ENCODE measurements around the gene ACAA1.
A peak's percentile ranks its signal among the peaks of the same experiment; 100 is the strongest.

Gene ACAA1

GRCh38 chr3:38128303-38128655 is 8.6 kb downstream of the ACAA1 start:
- Histone ChIP-seq H3K27me3 (ENCODE audit: control insufficient read depth in 5 of 5, insufficient read depth in 4 of 5, low read length in 5 of 5) (no peaks in the 10 kb centered on the region), H3K27ac (ENCODE audit: low read depth, low read length) (no peak overlapping the region), H3K4me1 (ENCODE audit: control insufficient read depth in 5 of 5, insufficient read depth in 5 of 5, low read length in 5 of 5) (peaks cover 0 to 38% (median 27%) of the 10 kb centered on the region in 5 donors), H3K4me3 (ENCODE audit: low read depth in 1 of 5, low read length in 5 of 5) (no peak overlapping the region), H3K9ac (ENCODE audit: low read length in 5 of 5) (no peak overlapping the region), H3K36me3 (ENCODE audit: control insufficient read depth in 5 of 5, insufficient read depth in 5 of 5, low read length in 5 of 5) (peaks cover 7 to 98% (median 90%) of the 10 kb centered on the region in 5 donors), H3K9me3 (ENCODE audit: control insufficient read depth in 5 of 5, low read length in 5 of 5) (no peaks in the 10 kb centered on the region)

- Histone ChIP-seq H3K9me3 (ENCODE audit: control insufficient read depth in 5 of 5, low read length in 5 of 5) (no peaks in the 10 kb centered on the region), H3K27ac (ENCODE audit: low read depth, low read length) (no peak overlapping the region), H3K27me3 (ENCODE audit: control insufficient read depth in 5 of 5, insufficient read depth in 4 of 5, low read length in 5 of 5) (no peaks in the 10 kb centered on the region), H3K9ac (ENCODE audit: low read length in 5 of 5) (peak overlapping the region in 1 of 5 donors; percentile 33), H3K4me1 (ENCODE audit: control insufficient read depth in 5 of 5, insufficient read depth in 5 of 5, low read length in 5 of 5) (peaks cover 0 to 33% (median 24%) of the 10 kb centered on the region in 5 donors), H3K4me3 (ENCODE audit: low read depth in 1 of 5, low read length in 5 of 5) (no peak overlapping the region), H3K36me3 (ENCODE audit: control insufficient read depth in 5 of 5, insufficient read depth in 5 of 5, low read length in 5 of 5) (peaks cover 7 to 98% (median 90%) of the 10 kb centered on the region in 5 donors)
Measured at GRCh38 chr3:38127611-38128302, 9.2 kb downstream of the ACAA1 start.

- Histone ChIP-seq H3K4me1 (ENCODE audit: control insufficient read depth in 5 of 5, insufficient read depth in 5 of 5, low read length in 5 of 5) (peaks cover 0 to 23% (median 16%) of the 10 kb centered on the region in 5 donors), H3K36me3 (ENCODE audit: control insufficient read depth in 5 of 5, insufficient read depth in 5 of 5, low read length in 5 of 5) (peaks cover 7 to 98% (median 90%) of the 10 kb centered on the region in 5 donors), H3K4me3 (ENCODE audit: low read depth in 1 of 5, low read length in 5 of 5) (no peak overlapping the region), H3K27ac (ENCODE audit: low read depth, low read length) (no peak overlapping the region), H3K27me3 (ENCODE audit: control insufficient read depth in 5 of 5, insufficient read depth in 4 of 5, low read length in 5 of 5) (no peaks in the 10 kb centered on the region), H3K9me3 (ENCODE audit: control insufficient read depth in 5 of 5, low read length in 5 of 5) (no peaks in the 10 kb centered on the region), H3K9ac (ENCODE audit: low read length in 5 of 5) (no peak overlapping the region)
Measured at GRCh38 chr3:38126121-38126892, 10.6 kb downstream of the ACAA1 start.

- Histone ChIP-seq H3K27me3 (ENCODE audit: control insufficient read depth in 5 of 5, insufficient read depth in 4 of 5, low read length in 5 of 5) (no peaks in the 10 kb centered on the region), H3K9ac (ENCODE audit: low read length in 5 of 5) (no peak overlapping the region), H3K9me3 (ENCODE audit: control insufficient read depth in 5 of 5, low read length in 5 of 5) (no peaks in the 10 kb centered on the region), H3K36me3 (ENCODE audit: control insufficient read depth in 5 of 5, insufficient read depth in 5 of 5, low read length in 5 of 5) (peaks cover 7 to 98% (median 90%) of the 10 kb centered on the region in 5 donors), H3K27ac (ENCODE audit: low read depth, low read length) (no peak overlapping the region), H3K4me1 (ENCODE audit: control insufficient read depth in 5 of 5, insufficient read depth in 5 of 5, low read length in 5 of 5) (peaks cover 0 to 16% (median 12%) of the 10 kb centered on the region in 5 donors), H3K4me3 (ENCODE audit: low read depth in 1 of 5, low read length in 5 of 5) (no peak overlapping the region)
Measured at GRCh38 chr3:38125305-38126120, 11.4 kb downstream of the ACAA1 start.

GRCh38 chr3:38124324-38125122 is 12.4 kb downstream of the ACAA1 start:
- H3K4me1 ChIP-seq (ENCODE audit: control insufficient read depth in 5 of 5, insufficient read depth in 5 of 5, low read length in 5 of 5), result peaks cover 0 to 8% (median 6%) of the 10 kb centered on the region in 5 donors
- H3K27ac ChIP-seq (ENCODE audit: low read depth, low read length), result no peak overlapping the region
- H3K27me3 ChIP-seq (ENCODE audit: control insufficient read depth in 5 of 5, insufficient read depth in 4 of 5, low read length in 5 of 5), result no peaks in the 10 kb centered on the region
- H3K4me3 ChIP-seq (ENCODE audit: low read depth in 1 of 5, low read length in 5 of 5), result no peak overlapping the region
- no peaks in the 10 kb centered on the region for H3K9me3 ChIP-seq (ENCODE audit: control insufficient read depth in 5 of 5, low read length in 5 of 5)
- H3K36me3 ChIP-seq (ENCODE audit: control insufficient read depth in 5 of 5, insufficient read depth in 5 of 5, low read length in 5 of 5), result peaks cover 7 to 96% (median 90%) of the 10 kb centered on the region in 5 donors
- no peak overlapping the region for H3K9ac ChIP-seq (ENCODE audit: low read length in 5 of 5)

- Histone ChIP-seq H3K4me1 (ENCODE audit: control insufficient read depth in 5 of 5, insufficient read depth in 5 of 5, low read length in 5 of 5) (no peaks in the 10 kb centered on the region), H3K36me3 (ENCODE audit: control insufficient read depth in 5 of 5, insufficient read depth in 5 of 5, low read length in 5 of 5) (peaks cover 7 to 85% (median 78%) of the 10 kb centered on the region in 5 donors), H3K27ac (ENCODE audit: low read depth, low read length) (no peak overlapping the region), H3K27me3 (ENCODE audit: control insufficient read depth in 5 of 5, insufficient read depth in 4 of 5, low read length in 5 of 5) (no peaks in the 10 kb centered on the region), H3K4me3 (ENCODE audit: low read depth in 1 of 5, low read length in 5 of 5) (no peak overlapping the region), H3K9ac (ENCODE audit: low read length in 5 of 5) (no peak overlapping the region), H3K9me3 (ENCODE audit: control insufficient read depth in 5 of 5, low read length in 5 of 5) (no peaks in the 10 kb centered on the region)
Measured at GRCh38 chr3:38122712-38123290, 14.1 kb downstream of the ACAA1 start.

GRCh38 chr3:38121832-38122461 is 15.0 kb downstream of the ACAA1 start:
- H3K9me3 ChIP-seq (ENCODE audit: control insufficient read depth in 5 of 5, low read length in 5 of 5), result no peaks in the 10 kb centered on the region
- no peak overlapping the region for H3K4me3 ChIP-seq (ENCODE audit: low read depth in 1 of 5, low read length in 5 of 5)
- H3K4me1 ChIP-seq (ENCODE audit: control insufficient read depth in 5 of 5, insufficient read depth in 5 of 5, low read length in 5 of 5), result peaks cover 0 to 3% (median 0%) of the 10 kb centered on the region in 5 donors
- no peak overlapping the region for H3K9ac ChIP-seq (ENCODE audit: low read length in 5 of 5)
- no peaks in the 10 kb centered on the region for H3K27me3 ChIP-seq (ENCODE audit: control insufficient read depth in 5 of 5, insufficient read depth in 4 of 5, low read length in 5 of 5)
- H3K27ac ChIP-seq (ENCODE audit: low read depth, low read length), result no peak overlapping the region
- H3K36me3 ChIP-seq (ENCODE audit: control insufficient read depth in 5 of 5, insufficient read depth in 5 of 5, low read length in 5 of 5), result peaks cover 7 to 76% (median 70%) of the 10 kb centered on the region in 5 donors

- no peak overlapping the region for H3K27ac ChIP-seq (ENCODE audit: low read depth, low read length)
- no peaks in the 10 kb centered on the region for H3K27me3 ChIP-seq (ENCODE audit: control insufficient read depth in 5 of 5, insufficient read depth in 4 of 5, low read length in 5 of 5)
- H3K4me1 ChIP-seq (ENCODE audit: control insufficient read depth in 5 of 5, insufficient read depth in 5 of 5, low read length in 5 of 5), result peaks cover 0 to 6% (median 0%) of the 10 kb centered on the region in 5 donors
- H3K36me3 ChIP-seq (ENCODE audit: control insufficient read depth in 5 of 5, insufficient read depth in 5 of 5, low read length in 5 of 5), result peaks cover 7 to 71% (median 65%) of the 10 kb centered on the region in 5 donors
- H3K9ac ChIP-seq (ENCODE audit: low read length in 5 of 5), result no peak overlapping the region
- H3K9me3 ChIP-seq (ENCODE audit: control insufficient read depth in 5 of 5, low read length in 5 of 5), result no peaks in the 10 kb centered on the region
- no peak overlapping the region for H3K4me3 ChIP-seq (ENCODE audit: low read depth in 1 of 5, low read length in 5 of 5)
Measured at GRCh38 chr3:38121451-38121831, 15.5 kb downstream of the ACAA1 start.

Data from subcutaneous abdominal adipose tissue (tissue), 5 donors.